Right lobe of liver (tissue), 6 donors: ENCODE results near the gene MYEOV. TPM values are rescaled to one million over a fixed set of nuclear protein-coding genes. Genes with fewer than 3 reads are reported as not detected.

Experiments
- ATAC-seq, 4 donors: fragments of 200-7000 bp; cut with Tn5 transposase; one replicate each; pipeline ENCODE4 v1.9.1; 2020; ENCODE audit warnings: mild to moderate bottlenecking in 4 of 4, moderate library complexity in 4 of 4
- DNase-seq, 3 donors: peaks; one replicate each; pipeline ENCODE4 v3.0.0-alpha.2; 2020
- H3K27ac ChIP-seq, 3 donors: fragments of 200-600 bp; one replicate each; pipeline ENCODE4 v1.8.0; 2022
- H3K27me3 ChIP-seq, 2 donors: fragments of 200-600 bp; one replicate each; pipeline ENCODE4 v1.8.0; 2022
- H3K36me3 ChIP-seq, 4 donors: fragments of 200-600 bp; sonication (generic) in 1 of 4; one replicate each; pipeline versions ENCODE4 v1.5.1 to v1.8.0; 2017 to 2022; ENCODE audit warnings: control low read depth in 1 of 4
- H3K4me1 ChIP-seq, 4 donors: fragments of 200-600 bp; sonication (generic) in 1 of 4; one replicate each; pipeline versions ENCODE4 v1.5.1 to v1.8.0; 2017 to 2022; ENCODE audit warnings: control low read depth in 1 of 4
- H3K4me3 ChIP-seq, 3 donors: fragments of 200-600 bp; one replicate each; pipeline ENCODE4 v1.8.0; 2022
- H3K9me3 ChIP-seq, 4 donors: fragments of 200-600 bp; sonication (generic) in 1 of 4; one replicate each; pipeline versions ENCODE4 v1.5.1 to v1.8.0; 2017 to 2022; ENCODE audit warnings: control low read depth in 1 of 4
- CTCF ChIP-seq, 4 donors: fragments of 200-600 bp in 3 of 4; fragments of 450-650 bp in 1 of 4; IDR thresholded peaks; one replicate each; pipeline versions ENCODE4 v1.5.1 to v1.8.0; 2016 to 2022; ENCODE audit warnings: antibody characterized with exemption in 4 of 4, mild to moderate bottlenecking in 2 of 4
- POLR2A ChIP-seq: fragments of 450-650 bp; IDR thresholded peaks from one replicate; pipeline ENCODE4 v1.6.1; 2017; ENCODE audit warnings: antibody characterized with exemption, mild to moderate bottlenecking
- WGBS: methylation state at CpG from one replicate; pipeline ENCODE4 v1.1.6; 2018; ENCODE audit warnings: low coverage, low lambda C conversion rate; ENCODE audit not compliant: insufficient coverage; ENCODE audit errors: missing lambda C conversion rate; 5-methylcytosine and 5-hydroxymethylcytosine counted together
- intact Hi-C, 2 donors: fragments of 100-400 bp; cut with DNase I; formaldehyde crosslinking; loops; one replicate each; pipeline versions ENCODE4 v1.11.2 to v1.14.1; 2022
- total RNA-seq, 6 experiments: library from RNA; depleted of rRNA in 2 of 6; stranded (reverse); fragments of >200 nt in 2 of 6; fragmentation: NEBNext Ultra II Directional in 3 of 6; extraction: Animal tissue kit (Norgen Biotek cat#: 25700) in 3 of 6; gene quantifications; one replicate each; pipeline versions ENCODE4 v1.1.0 to v1.2.4, GENCODE V29; 2016 to 2023
- donor health status: DM: no; HTN: yes; CAD: no.
- donor health status: DM: no; HTN: no; CAD: no.
- donor health status: DM: no; HTN: no; CAD: no.
- donor health status: DM: no; HTN: yes; CAD: no.
- donor health status: DM: no; HTN: yes; CAD: no.

Gene MYEOV
- total RNA-seq, 6 experiments from 2014 or later, result 0.25 to 1.2 (median 0.70) TPM; not detected in 2

- Histone ChIP-seq H3K9me3 (no peaks in the 10 kb centered on the region), H3K36me3 (no peaks in the 10 kb centered on the region), H3K27ac (no peak overlapping the region), H3K4me1 (no peaks in the 10 kb centered on the region), H3K27me3 (no peaks in the 10 kb centered on the region), H3K4me3 (no peak overlapping the region)
- no peak for TF ChIP-seq POLR2A
- TF ChIP-seq CTCF (IDR thresholded peaks at IDR 0.05), result no peak
- no peak for ATAC-seq
- no peak for DNase-seq
- 94% methylated on average over 2 of the region's 3 CpGs for WGBS
- intact Hi-C loops, result no loop called here
Observed at GRCh38 chr11:69329581-69329980, 35.6 kb downstream of the MYEOV start.

GRCh38 chr11:69330330-69330729 is 36.4 kb downstream of the MYEOV start:
- H3K4me1 ChIP-seq, result no peaks in the 10 kb centered on the region
- no peaks in the 10 kb centered on the region for H3K27me3 ChIP-seq
- no peaks in the 10 kb centered on the region for H3K9me3 ChIP-seq
- no peak overlapping the region for H3K4me3 ChIP-seq
- no peak overlapping the region for H3K27ac ChIP-seq
- no peak for TF ChIP-seq CTCF (IDR thresholded peaks at IDR 0.05)
- TF ChIP-seq POLR2A, result no peak
- 80% methylated on average over 4 of the region's 4 CpGs for WGBS
- DNase-seq, result no peak
- no peak for ATAC-seq
- H3K36me3 ChIP-seq, result no peaks in the 10 kb centered on the region
- intact Hi-C loops, result no loop called here

GRCh38 chr11:69333149-69333710 is 39.3 kb downstream of the MYEOV start:
- DNase-seq (peak in 1 of 3 donors; percentile 10), ATAC-seq (no peak)
- H3K36me3 ChIP-seq, result no peaks in the 10 kb centered on the region
- WGBS, result 82% methylated on average over 2 of the region's 2 CpGs
- no peaks in the 10 kb centered on the region for H3K9me3 ChIP-seq
- H3K4me1 ChIP-seq, result no peaks in the 10 kb centered on the region
- no peaks in the 10 kb centered on the region for H3K27me3 ChIP-seq
- intact Hi-C loops, result no loop called here
- H3K27ac ChIP-seq, result no peak overlapping the region
- TF ChIP-seq CTCF (IDR thresholded peaks at IDR 0.05) (no peak), POLR2A (no peak)
- no peak overlapping the region for H3K4me3 ChIP-seq

GRCh38 chr11:69333879-69334278 is 39.9 kb downstream of the MYEOV start:
- WGBS, result 100% methylated on average over 2 of the region's 2 CpGs
- Histone ChIP-seq H3K36me3 (no peaks in the 10 kb centered on the region), H3K27ac (no peak overlapping the region), H3K4me1 (no peaks in the 10 kb centered on the region), H3K9me3 (no peaks in the 10 kb centered on the region), H3K4me3 (no peak overlapping the region), H3K27me3 (no peaks in the 10 kb centered on the region)
- intact Hi-C loops, result no loop called here
- no peak for TF ChIP-seq CTCF (IDR thresholded peaks at IDR 0.05)
- ATAC-seq (no peak), DNase-seq (peak in 1 of 3 donors; percentile 11)
